SIG-M5 treated with dmso at 0.1 percent for 504 hours (cell line): Measurements from ENCODE around the gene KIF5A.
"Not testable (repeated sequence)": the region's sequence is repeated elsewhere in the genome, so short reads cannot be mapped to it uniquely, and the experiment has no call there.

Experiments used
- DNase-seq: peaks from one replicate; lab custom pipeline; 2025; ENCODE audit not compliant: unreplicated experiment; lab: John Stamatoyannopoulos, UW

Gene KIF5A

GRCh38 chr12:57549909-57550640, at the start of gene KIF5A:
TSS of gene KIF5A (plus strand) at chr12:57550044. CDS start at chr12:57550272, 228 bp downstream.
- no peak for DNase-seq

- DNase-seq: no peak
Observed at GRCh38 chr12:57500213-57500612, 49.6 kb upstream of the KIF5A start.

GRCh38 chr12:57502311-57502969, 47.4 kb upstream of the KIF5A start:
- not testable (repeated sequence) for DNase-seq

- DNase-seq: not testable (repeated sequence)
Observed at GRCh38 chr12:57506541-57506940, 43.3 kb upstream of the KIF5A start.

GRCh38 chr12:57507796-57508195, 42.0 kb upstream of the KIF5A start:
- DNase-seq: not testable (repeated sequence)

GRCh38 chr12:57511161-57511560, 38.7 kb upstream of the KIF5A start:
- no peak for DNase-seq

- DNase-seq: no peak
Observed at GRCh38 chr12:57511588-57512325, 38.1 kb upstream of the KIF5A start.

GRCh38 chr12:57512665-57513064, 37.2 kb upstream of the KIF5A start:
- DNase-seq: no peak

- no peak for DNase-seq
Observed at GRCh38 chr12:57513266-57513665, 36.6 kb upstream of the KIF5A start.

- DNase-seq: not testable (repeated sequence)
Observed at GRCh38 chr12:57513677-57514076, 36.2 kb upstream of the KIF5A start.

GRCh38 chr12:57514246-57514645, 35.6 kb upstream of the KIF5A start:
- not testable (repeated sequence) for DNase-seq

- no peak for DNase-seq
Observed at GRCh38 chr12:57514720-57515407, 35.0 kb upstream of the KIF5A start.

GRCh38 chr12:57515408-57515933, 34.4 kb upstream of the KIF5A start:
- DNase-seq: no peak

- no peak for DNase-seq
Observed at GRCh38 chr12:57515934-57516541, 33.8 kb upstream of the KIF5A start.

GRCh38 chr12:57516617-57517153, 33.2 kb upstream of the KIF5A start:
- no peak for DNase-seq

- DNase-seq: no peak
Observed at GRCh38 chr12:57517187-57517586, 32.7 kb upstream of the KIF5A start.

GRCh38 chr12:57517718-57518117, 32.1 kb upstream of the KIF5A start:
- not testable (repeated sequence) for DNase-seq

GRCh38 chr12:57518176-57518919, 31.5 kb upstream of the KIF5A start:
- DNase-seq: peak; percentile 50

- DNase-seq: peak; percentile 35
Observed at GRCh38 chr12:57518920-57519795, 30.7 kb upstream of the KIF5A start.
